Cardiac fibroblast (primary cell): ENCODE results near the gene SMIM31.

ENCODE experiments used
- DNase-seq, 2 donors: peaks; one replicate each; pipeline versions ENCODE4 v3.0.0 to v3.0.0-alpha.2; 2010; ENCODE audit warnings: low read depth in 2 of 2
- H3K4me3 ChIP-seq, 2 donors: replicated peaks in 1 of 2; 1 replicate in 1 of 2; 2 replicates in 1 of 2; pipeline ENCODE4 v1.5.1; 2011; ENCODE audit warnings: low read depth in 2 of 2, low read length in 2 of 2, mild to moderate bottlenecking in 2 of 2, moderate library complexity in 1 of 2
- CTCF ChIP-seq: IDR thresholded peaks from one replicate; pipeline ENCODE4 v1.5.1; 2011; ENCODE audit warnings: low read depth, mild to moderate bottlenecking, low read length, inconsistent platforms

Gene SMIM31

GRCh38 chr4:164753873-164754488, at the start of gene SMIM31:
Gene SMIM31, plus strand, starts transcription at chr4:164754131. Its CDS starts 16,313 bp downstream, at chr4:164770444.
- H3K4me3 ChIP-seq = no peak within 1 kb of the TSS
- no peak for DNase-seq

GRCh38 chr4:164706675-164707074, 47.3 kb upstream of the SMIM31 start:
- DNase-seq = no peak
- TF ChIP-seq CTCF = no peak
- no peak overlapping the region for H3K4me3 ChIP-seq

More at GRCh38 chr4:164753873-164754488, at the start of gene SMIM31:
- no peak for TF ChIP-seq CTCF

- DNase-seq = no peak
- no peak for TF ChIP-seq CTCF
Measured at GRCh38 chr4:164716901-164717300, 37.0 kb upstream of the SMIM31 start.

DNA sequence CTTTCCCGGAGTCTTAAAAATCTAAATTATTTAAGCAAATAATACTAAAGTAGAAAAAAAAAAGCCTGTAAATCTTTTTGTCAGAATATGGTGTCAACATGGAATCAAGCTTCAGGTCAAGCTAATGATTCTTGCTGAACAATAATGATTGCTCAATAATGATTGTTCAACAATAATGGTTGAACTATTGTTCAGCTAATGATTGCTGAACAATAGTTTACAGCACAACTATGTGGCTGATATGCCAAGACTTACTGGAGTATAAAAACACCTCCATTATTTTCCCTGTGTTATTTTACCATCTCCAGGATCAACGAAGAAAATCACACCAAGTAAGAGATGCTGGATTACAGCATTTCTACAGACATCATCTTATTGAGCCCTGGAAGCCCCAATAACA, 35.1 kb upstream of the SMIM31 start:
- TF ChIP-seq CTCF = no peak
- DNase-seq = no peak
- no peak overlapping the region for H3K4me3 ChIP-seq

More at GRCh38 chr4:164716901-164717300, 37.0 kb upstream of the SMIM31 start:
- H3K4me3 ChIP-seq = no peak overlapping the region

- no peak overlapping the region for H3K4me3 ChIP-seq
- no peak for TF ChIP-seq CTCF
- no peak for DNase-seq
Measured at GRCh38 chr4:164725066-164725465, 28.9 kb upstream of the SMIM31 start.

DNA sequence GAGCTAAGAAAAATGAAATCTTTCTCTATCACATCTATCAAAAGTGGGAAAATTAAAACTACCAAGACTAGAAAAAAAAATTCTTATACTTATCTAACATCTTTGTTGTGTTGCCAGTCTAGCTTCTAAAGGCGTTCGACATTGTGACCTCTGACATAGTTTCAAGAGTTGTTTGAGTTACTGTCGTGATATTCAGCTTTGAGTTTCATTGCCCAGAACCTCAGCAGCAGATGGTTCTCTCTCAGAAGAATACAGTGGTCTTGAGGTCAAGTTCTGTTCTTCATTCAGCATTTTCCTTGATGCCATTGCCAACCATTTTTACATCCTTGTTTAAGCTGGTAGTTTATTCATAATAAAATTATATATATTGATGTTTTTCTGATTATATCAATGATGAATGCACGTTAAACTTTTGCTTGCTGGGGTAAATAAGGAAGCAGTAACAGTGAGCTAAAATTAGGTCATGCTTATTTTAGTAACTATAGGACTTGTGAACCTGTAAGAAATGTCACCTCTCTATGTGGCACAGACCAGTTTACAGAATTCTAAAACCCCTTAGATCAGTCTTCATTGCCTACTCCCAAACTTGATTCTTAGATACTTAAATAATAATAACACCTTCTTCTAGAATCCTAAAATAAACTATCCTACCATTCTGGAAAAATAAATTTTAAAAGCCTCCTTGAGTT, 23.1 kb upstream of the SMIM31 start:
- no peak overlapping the region for H3K4me3 ChIP-seq
- DNase-seq = no peak
- TF ChIP-seq CTCF = no peak
